Spleen (tissue), 11 donors: Measurements from ENCODE around the gene GPATCH2L. TPM values are rescaled to one million over a fixed set of nuclear protein-coding genes. Genes with fewer than 3 reads are reported as not detected.

Experiments
- DNase-seq: peaks from one replicate; pipeline ENCODE4 v3.0.0-alpha.2; 2020
- H3K27ac ChIP-seq, 8 donors: fragments of 200-600 bp; sonication (generic) in 7 of 8; 1 replicate in 4 of 8; 2 replicates in 4 of 8; pipeline versions ENCODE4 v1.5.0 to v1.8.0; 2016 to 2021; ENCODE audit warnings: inconsistent platforms in 4 of 8, mild to moderate bottlenecking in 4 of 8, moderate library complexity in 1 of 8
- H3K27me3 ChIP-seq, 7 donors: fragments of 200-600 bp; sonication (generic) in 6 of 7; replicated peaks in 1 of 7; 1 replicate in 4 of 7; 2 replicates in 3 of 7; pipeline versions ENCODE4 v1.5.0 to v1.8.0; 2016 to 2021; ENCODE audit warnings: inconsistent platforms in 3 of 7, mild to moderate bottlenecking in 1 of 7
- H3K36me3 ChIP-seq, 6 donors: fragments of 200-600 bp; sonication (generic) in 5 of 6; 1 replicate in 4 of 6; 2 replicates in 2 of 6; pipeline versions ENCODE4 v1.5.0 to v1.8.0; 2016 to 2021; ENCODE audit warnings: inconsistent platforms in 2 of 6
- H3K4me1 ChIP-seq, 6 donors: fragments of 200-600 bp; sonication (generic) in 5 of 6; 1 replicate in 3 of 6; 2 replicates in 3 of 6; pipeline versions ENCODE4 v1.5.0 to v1.8.0; 2016 to 2021; ENCODE audit warnings: inconsistent platforms in 3 of 6
- H3K4me3 ChIP-seq, 8 donors: fragments of 200-600 bp; sonication (generic) in 7 of 8; 1 replicate in 4 of 8; 2 replicates in 4 of 8; pipeline versions ENCODE4 v1.5.0 to v1.8.0; 2016 to 2021; ENCODE audit warnings: inconsistent platforms in 4 of 8, mild to moderate bottlenecking in 4 of 8, moderate library complexity in 2 of 8
- H3K9me3 ChIP-seq, 8 donors: fragments of 200-600 bp; sonication (generic) in 7 of 8; 1 replicate in 4 of 8; 2 replicates in 4 of 8; pipeline versions ENCODE4 v1.5.0 to v1.8.0; 2016 to 2021; ENCODE audit warnings: inconsistent platforms in 4 of 8
- CTCF ChIP-seq, 11 experiments: fragments of 200-600 bp in 7 of 11; fragments of 450-650 bp in 4 of 11; sonication (generic) in 4 of 11; IDR thresholded peaks in 8 of 11; conservative IDR thresholded peaks in 3 of 11; 1 replicate in 7 of 11; 2 replicates in 4 of 11; pipeline versions ENCODE4 v1.4.0 to v1.8.0; 2016 to 2021; ENCODE audit warnings: antibody characterized with exemption in 11 of 11, inconsistent platforms in 4 of 11, mild to moderate bottlenecking in 1 of 11
- POLR2A ChIP-seq, 3 donors: fragments of 450-650 bp; IDR thresholded peaks; one replicate each; pipeline ENCODE4 v1.5.1; 2017; ENCODE audit warnings: antibody characterized with exemption in 3 of 3, mild to moderate bottlenecking in 1 of 3
- POLR2AphosphoS5 ChIP-seq, 3 donors: sonication (generic); formaldehyde crosslinking; IDR thresholded peaks; one replicate each; pipeline ENCODE4 v1.5.1; 2017; ENCODE audit warnings: antibody characterized with exemption in 3 of 3
- WGBS, 5 donors: extraction: QIAGEN DNeasy Blood & Tissue Kit in 3 of 5; methylation state at CpG; one replicate each; pipeline versions ENCODE4 v1.1.5 to v1.1.7; 2013 to 2018; 5-methylcytosine and 5-hydroxymethylcytosine counted together
- intact Hi-C: fragments of 100-400 bp; cut with DNase I; formaldehyde crosslinking; loops from one replicate; pipeline ENCODE4 v1.15.0; 2023; ENCODE audit warnings: low total_unique reads
- polyA plus RNA-seq, 3 donors: library from polyadenylated mRNA; stranded (reverse); fragments of 200-250 nt; gene quantifications; one replicate each; pipeline ENCODE4 v1.2.1, GENCODE V29; 2013
- total RNA-seq, 7 donors: library from RNA; depleted of rRNA in 3 of 7; stranded (reverse); fragments of >200 nt in 3 of 7; fragmentation: NEBNext Ultra II Directional in 4 of 7; extraction: Animal tissue kit (Norgen Biotek cat#: 25700) in 4 of 7; gene quantifications; one replicate each; pipeline versions ENCODE4 v1.1.0 to v1.2.1, GENCODE V29; 2016 to 2021
- donor health status: healthy with polysubstance abuse.
- donor health status: DM: no; HTN: no; CAD: no; lungs with moderate emphysema.
- donor health status: DM: no; HTN: no; CAD: no.
- donor health status: Bipolar disorder and iron deficiency.
- donor health status: healthy.
- donor health status: DM: no; HTN: no; CAD: no.
- donor health status: DM: yes; HTN: yes; CAD: no.

Gene GPATCH2L
- total and polyA plus RNA-seq, 10 donors: 3.5 to 96.5 (median 59.2) TPM

- 72 to 85% (median 81%) methylated on average over 8 of the region's 8 CpGs for WGBS, 5 donors
- intact Hi-C loops: no loop called here
- Histone ChIP-seq H3K9me3 (no peaks in the 10 kb centered on the region), H3K27ac (no peak overlapping the region), H3K27me3 (no peaks in the 10 kb centered on the region), H3K36me3 (no peaks in the 10 kb centered on the region), H3K4me1 (no peaks in the 10 kb centered on the region), H3K4me3 (no peak overlapping the region)
- TF ChIP-seq POLR2A (IDR thresholded peaks at IDR 0.05) (no peak), POLR2AphosphoS5 (IDR thresholded peaks at IDR 0.05) (no peak), CTCF (IDR thresholded peaks at IDR 0.05 in 8 of 11, conservative IDR thresholded peaks at IDR 0.05 in 3 of 11) (no peak)
- DNase-seq: no peak
Observed at GRCh38 chr14:76253111-76253510, 101.4 kb downstream of the GPATCH2L start.

GRCh38 chr14:76256545-76256944 is 104.8 kb downstream of the GPATCH2L start:
- H3K27ac ChIP-seq: no peak overlapping the region
- H3K4me1 ChIP-seq: no peaks in the 10 kb centered on the region
- TF ChIP-seq POLR2A (IDR thresholded peaks at IDR 0.05): no peak
- TF ChIP-seq POLR2AphosphoS5 (IDR thresholded peaks at IDR 0.05): no peak
- no peak for TF ChIP-seq CTCF (IDR thresholded peaks at IDR 0.05 in 8 of 11, conservative IDR thresholded peaks at IDR 0.05 in 3 of 11)
- 41 to 65% (median 47%) methylated on average over 4 of the region's 4 CpGs for WGBS, 5 donors
- no peaks in the 10 kb centered on the region for H3K9me3 ChIP-seq
- H3K27me3 ChIP-seq: no peaks in the 10 kb centered on the region
- H3K4me3 ChIP-seq: no peak overlapping the region
- DNase-seq: no peak
- intact Hi-C loops: no loop called here
- H3K36me3 ChIP-seq: no peaks in the 10 kb centered on the region

GRCh38 chr14:76257111-76257803 is 105.5 kb downstream of the GPATCH2L start:
- H3K27me3 ChIP-seq: no peaks in the 10 kb centered on the region
- no peak overlapping the region for H3K27ac ChIP-seq
- no peaks in the 10 kb centered on the region for H3K4me1 ChIP-seq
- H3K36me3 ChIP-seq: no peaks in the 10 kb centered on the region
- H3K9me3 ChIP-seq: no peaks in the 10 kb centered on the region
- no peak for DNase-seq
- H3K4me3 ChIP-seq: no peak overlapping the region
- no peak for TF ChIP-seq POLR2A (IDR thresholded peaks at IDR 0.05)
- TF ChIP-seq CTCF (IDR thresholded peaks at IDR 0.05 in 8 of 11, conservative IDR thresholded peaks at IDR 0.05 in 3 of 11): no peak
- TF ChIP-seq POLR2AphosphoS5 (IDR thresholded peaks at IDR 0.05): no peak
- WGBS, 5 donors: 80 to 90% (median 83%) methylated on average over 9 of the region's 9 CpGs
- intact Hi-C loops: no loop called here

GRCh38 chr14:76257842-76258397 is 106.2 kb downstream of the GPATCH2L start:
- Histone ChIP-seq H3K9me3 (no peaks in the 10 kb centered on the region), H3K27me3 (no peaks in the 10 kb centered on the region)
- WGBS, 5 donors: 79 to 93% (median 85%) methylated on average over 4 of the region's 4 CpGs

More at GRCh38 chr14:76257842-76258397, 106.2 kb downstream of the GPATCH2L start:
- DNase-seq: no peak
- Histone ChIP-seq H3K4me3 (no peak overlapping the region), H3K4me1 (no peaks in the 10 kb centered on the region), H3K27ac (no peak overlapping the region), H3K36me3 (no peaks in the 10 kb centered on the region)
- intact Hi-C loops: no loop called here
- TF ChIP-seq POLR2AphosphoS5 (IDR thresholded peaks at IDR 0.05) (no peak), CTCF (IDR thresholded peaks at IDR 0.05 in 8 of 11, conservative IDR thresholded peaks at IDR 0.05 in 3 of 11) (no peak), POLR2A (IDR thresholded peaks at IDR 0.05) (no peak)
